Colonic mucosa (tissue), 4 donors: ENCODE data around the gene MICALL1. TPM values are rescaled to one million over a fixed set of nuclear protein-coding genes. Genes with fewer than 3 reads are reported as not detected.
"Not testable (repeated sequence)": the region's sequence is repeated elsewhere in the genome, so short reads cannot be mapped to it uniquely, and the experiment has no call there.

ENCODE experiments used
- DNase-seq: peaks from one replicate; pipeline ENCODE4 v3.0.0-alpha.2; 2020
- H3K27ac ChIP-seq: fragments of 200-600 bp; one replicate; pipeline ENCODE4 v1.8.0; 2021
- H3K27me3 ChIP-seq: fragments of 200-600 bp; one replicate; pipeline ENCODE4 v1.8.0; 2021
- H3K36me3 ChIP-seq: fragments of 200-600 bp; one replicate; pipeline ENCODE4 v1.8.0; 2021
- H3K4me1 ChIP-seq: fragments of 200-600 bp; one replicate; pipeline ENCODE4 v1.8.0; 2021; ENCODE audit warnings: mild to moderate bottlenecking
- H3K4me3 ChIP-seq: fragments of 200-600 bp; one replicate; pipeline ENCODE4 v1.8.0; 2021
- H3K9ac ChIP-seq, 2 donors: one replicate each; pipeline ENCODE4 v1.7.0; 2013; ENCODE audit warnings: control low read depth in 2 of 2, low read depth in 2 of 2, low read length in 2 of 2
- H3K9me3 ChIP-seq: fragments of 200-600 bp; one replicate; pipeline ENCODE4 v1.8.0; 2021
- CTCF ChIP-seq: fragments of 200-600 bp; IDR thresholded peaks from one replicate; pipeline ENCODE4 v1.8.0; 2022; ENCODE audit warnings: antibody characterized with exemption, mild to moderate bottlenecking
- intact Hi-C: fragments of 100-400 bp; cut with DNase I; formaldehyde crosslinking; loops from one replicate; pipeline ENCODE4 v1.14.1; 2022
- total RNA-seq, 2 donors: library from RNA; stranded (reverse); fragmentation: NEBNext Ultra II Directional in 1 of 2; extraction: Animal tissue kit (Norgen Biotek cat#: 25700) in 1 of 2; gene quantifications; one replicate each; pipeline ENCODE4 v1.2.1, GENCODE V29; 2021
- donor health status: healthy.
- donor health status: DM: no; HTN: no; CAD: no.
- donor health status: DM: no; HTN: no; CAD: no.

Gene MICALL1
- total RNA-seq, 2 donors from 2014 or later, result 27.3 TPM

DNA sequence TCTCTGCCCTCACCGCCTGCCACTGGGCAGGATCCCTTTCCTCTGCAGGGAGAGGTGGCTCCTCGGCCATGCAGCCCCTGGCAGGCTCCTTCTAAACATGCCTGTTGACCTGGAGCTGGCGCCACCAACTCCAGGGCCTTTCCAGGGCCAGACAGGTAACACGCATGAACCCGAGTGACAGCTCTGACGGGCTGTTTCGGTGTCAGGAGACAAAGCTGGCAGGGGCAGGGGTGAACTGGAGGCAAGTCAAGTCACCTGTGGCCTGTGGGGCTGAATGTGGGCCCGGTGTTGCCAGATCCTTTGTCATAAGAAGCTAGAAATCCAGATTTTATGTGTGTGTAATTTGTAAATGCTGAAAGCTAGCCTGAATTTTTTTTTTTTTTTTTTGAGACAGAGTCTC lies 36.0 kb downstream of the MICALL1 start:
- Histone ChIP-seq H3K36me3 (peaks cover 4% of the 10 kb centered on the region), H3K27me3 (no peaks in the 10 kb centered on the region), H3K4me1 (no peaks in the 10 kb centered on the region), H3K9me3 (no peaks in the 10 kb centered on the region), H3K27ac (no peak overlapping the region), H3K4me3 (no peak overlapping the region), H3K9ac (no peak overlapping the region)
- no peak for TF ChIP-seq CTCF
- no peak for DNase-seq
- intact Hi-C loops, result no loop called here

- peaks cover 4% of the 10 kb centered on the region for H3K36me3 ChIP-seq
- TF ChIP-seq CTCF, result no peak
- H3K9ac ChIP-seq, result no peak overlapping the region
- H3K4me1 ChIP-seq, result no peaks in the 10 kb centered on the region
- intact Hi-C loops, result no loop called here
- no peaks in the 10 kb centered on the region for H3K27me3 ChIP-seq
- H3K9me3 ChIP-seq, result no peaks in the 10 kb centered on the region
- no peak overlapping the region for H3K27ac ChIP-seq
- DNase-seq, result no peak
- H3K4me3 ChIP-seq, result no peak overlapping the region
These were observed 37.2 kb downstream of the MICALL1 start for GRCh38 chr22:37943136-37943824.

DNA sequence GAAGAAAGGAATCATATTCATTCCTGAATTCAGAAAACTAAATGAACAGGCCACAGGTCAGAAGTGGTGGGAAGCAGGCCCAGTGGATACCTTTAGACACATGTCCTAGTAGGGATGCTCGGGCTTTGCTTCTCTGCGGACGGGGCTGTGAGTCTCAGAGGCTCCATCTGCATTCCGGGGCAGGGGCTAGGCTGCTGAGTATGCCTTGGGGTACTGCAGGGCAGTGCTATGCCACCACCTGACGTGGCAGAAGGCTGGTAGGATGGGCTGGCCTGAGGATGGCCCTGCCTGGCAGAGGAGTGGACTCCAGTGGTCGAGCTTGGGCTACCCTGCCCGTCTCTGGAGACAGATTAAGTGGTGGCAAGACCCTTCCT lies 37.7 kb downstream of the MICALL1 start:
- Histone ChIP-seq H3K4me3 (no peak overlapping the region), H3K36me3 (peaks cover 4% of the 10 kb centered on the region), H3K4me1 (no peaks in the 10 kb centered on the region), H3K27me3 (no peaks in the 10 kb centered on the region), H3K9ac (no peak overlapping the region), H3K9me3 (no peaks in the 10 kb centered on the region), H3K27ac (no peak overlapping the region)
- TF ChIP-seq CTCF, result no peak
- no peak for DNase-seq
- intact Hi-C loops, result no loop called here

GRCh38 chr22:37944423-37944822 lies 38.3 kb downstream of the MICALL1 start:
- intact Hi-C loops, H3K9ac ChIP-seq, H3K4me1 ChIP-seq, H3K27me3 ChIP-seq, H3K4me3 ChIP-seq, DNase-seq, H3K9me3 ChIP-seq, H3K36me3 ChIP-seq, H3K27ac ChIP-seq: not testable (repeated sequence)

- H3K4me1 ChIP-seq, intact Hi-C loops, H3K36me3 ChIP-seq, H3K4me3 ChIP-seq, H3K27me3 ChIP-seq, DNase-seq, H3K27ac ChIP-seq, H3K9me3 ChIP-seq, H3K9ac ChIP-seq: not testable (repeated sequence)
These were observed 41.2 kb downstream of the MICALL1 start for GRCh38 chr22:37947142-37947795.

DNA sequence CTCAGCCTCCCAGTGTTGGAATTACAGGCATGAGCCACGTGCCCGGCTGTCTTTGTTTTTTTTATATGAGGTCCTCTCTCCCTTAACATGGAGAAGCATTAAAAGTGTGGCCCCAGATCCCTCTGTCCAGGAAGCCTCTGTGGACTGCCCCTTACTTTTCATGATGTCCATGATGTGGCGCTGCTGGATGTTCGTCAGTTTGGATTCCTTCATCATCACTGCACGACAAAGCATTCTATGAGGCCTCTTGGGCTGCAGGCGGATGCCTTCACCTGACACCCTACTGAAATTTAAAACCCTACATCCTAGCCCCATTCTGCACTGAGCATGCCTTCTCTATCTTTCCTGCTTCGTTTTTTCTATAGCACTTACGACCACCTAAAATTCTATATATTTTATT lies 45.2 kb downstream of the MICALL1 start:
- H3K9me3 ChIP-seq, result no peaks in the 10 kb centered on the region
- no peak for TF ChIP-seq CTCF
- peaks cover 9% of the 10 kb centered on the region for H3K4me1 ChIP-seq
- no peak overlapping the region for H3K4me3 ChIP-seq
- no peak for DNase-seq
- H3K27me3 ChIP-seq, result no peaks in the 10 kb centered on the region
- H3K36me3 ChIP-seq, result no peaks in the 10 kb centered on the region
- intact Hi-C loops, result no loop called here
- no peak overlapping the region for H3K9ac ChIP-seq
- H3K27ac ChIP-seq, result no peak overlapping the region

DNA sequence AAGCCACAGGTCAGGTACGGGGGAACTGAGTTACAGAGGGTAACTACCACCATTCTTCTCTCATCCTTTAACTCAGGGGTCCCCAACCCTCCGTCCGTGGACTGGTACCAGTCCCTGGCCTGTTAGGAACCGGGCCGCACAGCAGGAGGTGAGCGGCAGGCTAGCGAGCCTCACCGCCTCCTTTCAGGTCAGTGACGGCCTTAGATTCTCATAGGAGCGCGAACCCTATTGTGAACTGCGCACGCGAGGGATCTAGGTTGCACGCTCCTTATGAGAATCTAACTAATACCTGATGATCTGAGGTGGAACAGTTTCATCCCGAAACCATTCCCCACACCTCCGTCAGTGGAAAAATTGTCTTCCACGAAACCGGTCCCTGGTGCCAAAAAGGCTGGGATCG lies 46.5 kb downstream of the MICALL1 start:
- DNase-seq, H3K27me3 ChIP-seq, H3K27ac ChIP-seq, H3K4me1 ChIP-seq, H3K9me3 ChIP-seq, H3K36me3 ChIP-seq, intact Hi-C loops: not testable (repeated sequence)
- H3K4me3 ChIP-seq, result peak overlapping the region; percentile 100
- peak overlapping the region; percentile 2 to 90 for H3K9ac ChIP-seq
